ENCODE measurements around the gene RBMS1.

DNA sequence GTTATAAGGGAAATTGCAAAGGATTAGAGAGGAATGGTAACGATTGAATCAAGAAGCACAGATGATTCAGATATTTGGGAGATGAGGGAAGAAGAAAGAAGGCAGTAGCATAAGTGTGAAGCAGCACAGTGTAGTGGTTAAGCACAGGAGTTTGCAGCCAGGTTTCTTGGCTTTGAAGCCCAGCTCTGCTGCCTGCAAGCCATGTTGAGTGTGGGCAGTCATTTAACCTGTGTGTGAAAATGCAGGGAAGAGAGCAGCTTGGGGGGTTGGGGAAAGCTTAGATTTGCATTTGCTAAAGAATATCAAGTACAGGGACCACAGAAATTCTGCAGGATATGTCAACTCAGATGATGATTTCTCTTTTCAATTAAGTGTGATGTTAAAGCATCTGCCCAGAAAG is 21.5 kb upstream of the RBMS1 start:
- TF ChIP-seq POLR2A (IDR thresholded peaks at IDR 0.05), result no peak
- TF ChIP-seq, protein P1, sequence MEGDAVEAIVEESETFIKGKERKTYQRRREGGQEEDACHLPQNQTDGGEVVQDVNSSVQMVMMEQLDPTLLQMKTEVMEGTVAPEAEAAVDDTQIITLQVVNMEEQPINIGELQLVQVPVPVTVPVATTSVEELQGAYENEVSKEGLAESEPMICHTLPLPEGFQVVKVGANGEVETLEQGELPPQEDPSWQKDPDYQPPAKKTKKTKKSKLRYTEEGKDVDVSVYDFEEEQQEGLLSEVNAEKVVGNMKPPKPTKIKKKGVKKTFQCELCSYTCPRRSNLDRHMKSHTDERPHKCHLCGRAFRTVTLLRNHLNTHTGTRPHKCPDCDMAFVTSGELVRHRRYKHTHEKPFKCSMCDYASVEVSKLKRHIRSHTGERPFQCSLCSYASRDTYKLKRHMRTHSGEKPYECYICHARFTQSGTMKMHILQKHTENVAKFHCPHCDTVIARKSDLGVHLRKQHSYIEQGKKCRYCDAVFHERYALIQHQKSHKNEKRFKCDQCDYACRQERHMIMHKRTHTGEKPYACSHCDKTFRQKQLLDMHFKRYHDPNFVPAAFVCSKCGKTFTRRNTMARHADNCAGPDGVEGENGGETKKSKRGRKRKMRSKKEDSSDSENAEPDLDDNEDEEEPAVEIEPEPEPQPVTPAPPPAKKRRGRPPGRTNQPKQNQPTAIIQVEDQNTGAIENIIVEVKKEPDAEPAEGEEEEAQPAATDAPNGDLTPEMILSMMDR (IDR thresholded peaks at IDR 0.05), result no peak

Measured in lower leg skin (tissue), 3 donors.